HEK293 (cell line): ENCODE data around the gene PPP1R14B.

Experiments used
- GLI4 ChIP-seq: fragments of 450-650 bp; formaldehyde crosslinking; IDR thresholded peaks from 2 replicates; pipeline ENCODE4 v1.5.1; 2016; ENCODE audit warnings: missing biosample characterization, missing genetic modification characterization
- HOXC10 ChIP-seq: sonication (generic); formaldehyde crosslinking; IDR thresholded peaks from 2 replicates; pipeline ENCODE4 v1.8.1; 2023; ENCODE audit warnings: mild to moderate bottlenecking, missing genetic modification reagents
- KLF10 ChIP-seq: fragments of 450-650 bp; IDR thresholded peaks from 2 replicates; pipeline ENCODE4 v1.5.1; 2018; ENCODE audit warnings: missing biosample characterization, mild to moderate bottlenecking, missing genetic modification characterization
- KLF9 ChIP-seq: fragments of 450-650 bp; formaldehyde crosslinking; IDR thresholded peaks from 2 replicates; pipeline ENCODE4 v1.5.1; 2016; ENCODE audit warnings: missing biosample characterization, missing genetic modification characterization, low read depth
- OSR2 ChIP-seq: fragments of 450-650 bp; formaldehyde crosslinking; IDR thresholded peaks from 2 replicates; pipeline ENCODE4 v1.5.1; 2016; ENCODE audit warnings: missing biosample characterization, missing genetic modification characterization
- SP2 ChIP-seq: fragments of 450-650 bp; formaldehyde crosslinking; IDR thresholded peaks from 2 replicates; pipeline ENCODE4 v1.5.1; 2016; ENCODE audit warnings: missing biosample characterization, missing genetic modification characterization
- ZBTB8A ChIP-seq: fragments of 450-650 bp; formaldehyde crosslinking; IDR thresholded peaks from 2 replicates; pipeline ENCODE4 v1.5.1; 2016; ENCODE audit warnings: missing biosample characterization, missing genetic modification characterization
- ZFHX2 ChIP-seq: fragments of 450-650 bp; formaldehyde crosslinking; conservative IDR thresholded peaks from 2 replicates; pipeline ENCODE4 v1.5.1; 2016; ENCODE audit warnings: missing biosample characterization, missing genetic modification characterization
- ZNF239 ChIP-seq: fragments of 450-650 bp; formaldehyde crosslinking; IDR thresholded peaks from 2 replicates; pipeline ENCODE4 v1.5.1; 2016; ENCODE audit warnings: missing biosample characterization, missing genetic modification characterization
- ZNF266 ChIP-seq: fragments of 450-650 bp; formaldehyde crosslinking; IDR thresholded peaks from 2 replicates; pipeline ENCODE4 v1.5.1; 2016; ENCODE audit warnings: missing biosample characterization, missing genetic modification characterization, low read depth
- ZNF274 ChIP-seq, 2 experiments: fragments of 200-500 bp in 1 of 2; fragments of 450-650 bp in 1 of 2; sonication (Bioruptor generic) in 1 of 2; formaldehyde crosslinking in 1 of 2; IDR thresholded peaks; 2 replicates each; pipeline versions ENCODE4 v1.5.1 to v1.6.1; 2014 to 2016; ENCODE audit warnings: borderline replicate concordance in 1 of 2, inconsistent platforms in 1 of 2, low read length in 1 of 2, missing biosample characterization in 1 of 2, missing genetic modification characterization in 1 of 2
- ZNF600 ChIP-seq: fragments of 450-650 bp; formaldehyde crosslinking; IDR thresholded peaks from 2 replicates; pipeline ENCODE4 v1.5.1; 2016; ENCODE audit warnings: missing biosample characterization, missing genetic modification characterization
- ZNF664 ChIP-seq: fragments of 450-650 bp; formaldehyde crosslinking; IDR thresholded peaks from 2 replicates; pipeline ENCODE4 v1.5.1; 2016; ENCODE audit warnings: missing biosample characterization, missing genetic modification characterization
- ZNF701 ChIP-seq: fragments of 450-650 bp; formaldehyde crosslinking; IDR thresholded peaks from 2 replicates; pipeline ENCODE4 v1.5.1; 2016; ENCODE audit warnings: missing biosample characterization, missing genetic modification characterization
- ZXDB ChIP-seq: fragments of 450-650 bp; formaldehyde crosslinking; IDR thresholded peaks from 2 replicates; pipeline ENCODE4 v1.5.1; 2016; ENCODE audit warnings: missing biosample characterization, missing genetic modification characterization
- TF ChIP-seq, protein P1 (sequence below): fragments of 450-650 bp; formaldehyde crosslinking; IDR thresholded peaks from 2 replicates; pipeline ENCODE4 v1.5.1; 2016; ENCODE audit warnings: missing biosample characterization, missing genetic modification characterization
- TF ChIP-seq, protein P2 (sequence below): fragments of 450-650 bp; formaldehyde crosslinking; IDR thresholded peaks from 2 replicates; pipeline ENCODE4 v1.5.0; 2017; ENCODE audit warnings: missing biosample characterization, missing genetic modification characterization, borderline replicate concordance
- TF ChIP-seq, protein P3 (sequence below): fragments of 450-650 bp; formaldehyde crosslinking; IDR thresholded peaks from 2 replicates; pipeline ENCODE4 v1.5.1; 2016; ENCODE audit warnings: missing biosample characterization, missing genetic modification characterization
- TF ChIP-seq, protein P4 (sequence below): fragments of 450-650 bp; formaldehyde crosslinking; IDR thresholded peaks from 2 replicates; pipeline ENCODE4 v1.5.1; 2016; ENCODE audit warnings: missing biosample characterization, missing genetic modification characterization
- TF ChIP-seq, protein P5 (sequence below): fragments of 450-650 bp; formaldehyde crosslinking; IDR thresholded peaks from 2 replicates; pipeline ENCODE4 v1.5.1; 2016; ENCODE audit warnings: missing biosample characterization, missing genetic modification characterization, borderline replicate concordance
- TF ChIP-seq, protein P6 (sequence below): IDR thresholded peaks from 2 replicates; pipeline ENCODE4 v1.6.1; 2011; ENCODE audit warnings: mild to moderate bottlenecking, low read depth, low read length, borderline replicate concordance

The PPP1R14B gene

DNA sequence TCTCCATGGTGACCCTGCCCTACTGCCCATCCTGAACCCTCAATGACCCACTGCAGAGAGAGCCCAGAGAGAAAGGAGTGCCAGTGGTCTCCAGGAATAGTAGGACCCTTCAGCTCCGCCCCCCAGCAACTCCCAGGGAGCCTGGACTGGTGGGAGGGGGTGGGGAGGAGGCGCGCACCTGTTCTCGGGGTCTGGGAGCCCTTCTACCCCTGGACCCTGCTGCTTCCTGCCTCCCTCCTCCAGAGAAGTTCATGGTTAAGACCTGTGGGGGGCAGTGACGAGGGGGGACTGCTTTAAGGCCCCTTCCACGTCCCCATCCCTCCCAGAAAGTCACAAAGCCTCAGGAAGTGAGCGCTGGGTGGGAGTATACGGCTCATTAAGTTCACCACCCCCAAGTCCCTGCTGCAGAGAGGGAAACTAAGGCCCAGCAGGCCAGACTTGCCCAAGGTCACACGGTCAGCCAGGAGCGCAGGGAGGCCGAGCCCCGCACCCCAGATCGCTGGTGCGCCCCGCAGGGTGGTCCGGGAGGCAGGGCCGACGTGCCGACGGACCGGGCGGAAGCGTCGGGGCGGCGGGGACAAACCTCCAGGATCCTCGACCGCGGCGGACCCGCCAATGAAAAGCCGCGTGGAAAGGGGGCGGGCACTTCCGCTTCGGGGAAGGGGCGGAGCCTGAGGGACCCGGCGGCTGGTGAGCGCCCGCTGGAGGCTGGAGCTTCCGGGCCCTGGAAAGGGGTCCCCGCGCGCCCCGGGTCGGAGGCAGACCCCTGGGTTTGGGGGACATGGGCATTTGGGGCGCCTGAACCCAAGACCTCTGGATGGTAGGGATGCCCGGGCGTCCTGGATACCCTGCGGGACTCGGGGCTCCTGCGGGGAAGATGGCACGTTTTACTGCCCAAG, 20.9 kb downstream of the PPP1R14B start, which contains the start of the genes NUDT22 and TRPT1 (continued):
- TF ChIP-seq, protein P1, sequence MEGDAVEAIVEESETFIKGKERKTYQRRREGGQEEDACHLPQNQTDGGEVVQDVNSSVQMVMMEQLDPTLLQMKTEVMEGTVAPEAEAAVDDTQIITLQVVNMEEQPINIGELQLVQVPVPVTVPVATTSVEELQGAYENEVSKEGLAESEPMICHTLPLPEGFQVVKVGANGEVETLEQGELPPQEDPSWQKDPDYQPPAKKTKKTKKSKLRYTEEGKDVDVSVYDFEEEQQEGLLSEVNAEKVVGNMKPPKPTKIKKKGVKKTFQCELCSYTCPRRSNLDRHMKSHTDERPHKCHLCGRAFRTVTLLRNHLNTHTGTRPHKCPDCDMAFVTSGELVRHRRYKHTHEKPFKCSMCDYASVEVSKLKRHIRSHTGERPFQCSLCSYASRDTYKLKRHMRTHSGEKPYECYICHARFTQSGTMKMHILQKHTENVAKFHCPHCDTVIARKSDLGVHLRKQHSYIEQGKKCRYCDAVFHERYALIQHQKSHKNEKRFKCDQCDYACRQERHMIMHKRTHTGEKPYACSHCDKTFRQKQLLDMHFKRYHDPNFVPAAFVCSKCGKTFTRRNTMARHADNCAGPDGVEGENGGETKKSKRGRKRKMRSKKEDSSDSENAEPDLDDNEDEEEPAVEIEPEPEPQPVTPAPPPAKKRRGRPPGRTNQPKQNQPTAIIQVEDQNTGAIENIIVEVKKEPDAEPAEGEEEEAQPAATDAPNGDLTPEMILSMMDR (tag by site-specific recombination) = no peak; the same call in 1 of the 2 replicates
- TF ChIP-seq ZNF664 (tag by site-specific recombination) (no peak), ZBTB8A (tag by site-specific recombination) (0 out of 2 replicates have a peak, but pooled peaks have one; percentile 50), OSR2 (tag by site-specific recombination) (no peak), ZNF266 (tag by site-specific recombination) (no peak), HOXC10 (no peak), KLF9 (tag by site-specific recombination) (peak; percentile 44), ZXDB (tag by site-specific recombination) (peak; percentile 73), ZFHX2 (peak; percentile 54; the same call in 1 of the 2 replicates), KLF10 (tag by site-specific recombination) (peak; percentile 68), ZNF239 (tag by site-specific recombination) (no peak), ZNF701 (no peak), ZNF274 (IDR thresholded peaks at IDR 0.05; ENCODE audit: low read length) (no peak), ZNF274 (tag by site-specific recombination; IDR thresholded peaks at IDR 0.05; ENCODE audit: borderline replicate concordance) (no peak), SP2 (tag by site-specific recombination) (peak; percentile 88), GLI4 (tag by site-specific recombination) (no peak), ZNF600 (tag by site-specific recombination) (peak; percentile 64; the same call in 1 of the 2 replicates)
- TF ChIP-seq, protein P2, sequence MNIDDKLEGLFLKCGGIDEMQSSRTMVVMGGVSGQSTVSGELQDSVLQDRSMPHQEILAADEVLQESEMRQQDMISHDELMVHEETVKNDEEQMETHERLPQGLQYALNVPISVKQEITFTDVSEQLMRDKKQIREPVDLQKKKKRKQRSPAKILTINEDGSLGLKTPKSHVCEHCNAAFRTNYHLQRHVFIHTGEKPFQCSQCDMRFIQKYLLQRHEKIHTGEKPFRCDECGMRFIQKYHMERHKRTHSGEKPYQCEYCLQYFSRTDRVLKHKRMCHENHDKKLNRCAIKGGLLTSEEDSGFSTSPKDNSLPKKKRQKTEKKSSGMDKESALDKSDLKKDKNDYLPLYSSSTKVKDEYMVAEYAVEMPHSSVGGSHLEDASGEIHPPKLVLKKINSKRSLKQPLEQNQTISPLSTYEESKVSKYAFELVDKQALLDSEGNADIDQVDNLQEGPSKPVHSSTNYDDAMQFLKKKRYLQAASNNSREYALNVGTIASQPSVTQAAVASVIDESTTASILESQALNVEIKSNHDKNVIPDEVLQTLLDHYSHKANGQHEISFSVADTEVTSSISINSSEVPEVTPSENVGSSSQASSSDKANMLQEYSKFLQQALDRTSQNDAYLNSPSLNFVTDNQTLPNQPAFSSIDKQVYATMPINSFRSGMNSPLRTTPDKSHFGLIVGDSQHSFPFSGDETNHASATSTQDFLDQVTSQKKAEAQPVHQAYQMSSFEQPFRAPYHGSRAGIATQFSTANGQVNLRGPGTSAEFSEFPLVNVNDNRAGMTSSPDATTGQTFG (tag by site-specific recombination) = no peak
- TF ChIP-seq, protein P3, sequence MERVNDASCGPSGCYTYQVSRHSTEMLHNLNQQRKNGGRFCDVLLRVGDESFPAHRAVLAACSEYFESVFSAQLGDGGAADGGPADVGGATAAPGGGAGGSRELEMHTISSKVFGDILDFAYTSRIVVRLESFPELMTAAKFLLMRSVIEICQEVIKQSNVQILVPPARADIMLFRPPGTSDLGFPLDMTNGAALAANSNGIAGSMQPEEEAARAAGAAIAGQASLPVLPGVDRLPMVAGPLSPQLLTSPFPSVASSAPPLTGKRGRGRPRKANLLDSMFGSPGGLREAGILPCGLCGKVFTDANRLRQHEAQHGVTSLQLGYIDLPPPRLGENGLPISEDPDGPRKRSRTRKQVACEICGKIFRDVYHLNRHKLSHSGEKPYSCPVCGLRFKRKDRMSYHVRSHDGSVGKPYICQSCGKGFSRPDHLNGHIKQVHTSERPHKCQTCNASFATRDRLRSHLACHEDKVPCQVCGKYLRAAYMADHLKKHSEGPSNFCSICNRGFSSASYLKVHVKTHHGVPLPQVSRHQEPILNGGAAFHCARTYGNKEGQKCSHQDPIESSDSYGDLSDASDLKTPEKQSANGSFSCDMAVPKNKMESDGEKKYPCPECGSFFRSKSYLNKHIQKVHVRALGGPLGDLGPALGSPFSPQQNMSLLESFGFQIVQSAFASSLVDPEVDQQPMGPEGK (tag by site-specific recombination) = peak; percentile 67; the same call in 1 of the 2 replicates
- TF ChIP-seq, protein P4, sequence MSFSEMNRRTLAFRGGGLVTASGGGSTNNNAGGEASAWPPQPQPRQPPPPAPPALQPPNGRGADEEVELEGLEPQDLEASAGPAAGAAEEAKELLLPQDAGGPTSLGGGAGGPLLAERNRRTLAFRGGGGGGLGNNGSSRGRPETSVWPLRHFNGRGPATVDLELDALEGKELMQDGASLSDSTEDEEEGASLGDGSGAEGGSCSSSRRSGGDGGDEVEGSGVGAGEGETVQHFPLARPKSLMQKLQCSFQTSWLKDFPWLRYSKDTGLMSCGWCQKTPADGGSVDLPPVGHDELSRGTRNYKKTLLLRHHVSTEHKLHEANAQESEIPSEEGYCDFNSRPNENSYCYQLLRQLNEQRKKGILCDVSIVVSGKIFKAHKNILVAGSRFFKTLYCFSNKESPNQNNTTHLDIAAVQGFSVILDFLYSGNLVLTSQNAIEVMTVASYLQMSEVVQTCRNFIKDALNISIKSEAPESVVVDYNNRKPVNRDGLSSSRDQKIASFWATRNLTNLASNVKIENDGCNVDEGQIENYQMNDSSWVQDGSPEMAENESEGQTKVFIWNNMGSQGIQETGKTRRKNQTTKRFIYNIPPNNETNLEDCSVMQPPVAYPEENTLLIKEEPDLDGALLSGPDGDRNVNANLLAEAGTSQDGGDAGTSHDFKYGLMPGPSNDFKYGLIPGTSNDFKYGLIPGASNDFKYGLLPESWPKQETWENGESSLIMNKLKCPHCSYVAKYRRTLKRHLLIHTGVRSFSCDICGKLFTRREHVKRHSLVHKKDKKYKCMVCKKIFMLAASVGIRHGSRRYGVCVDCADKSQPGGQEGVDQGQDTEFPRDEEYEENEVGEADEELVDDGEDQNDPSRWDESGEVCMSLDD (tag by site-specific recombination) = 0 out of 2 replicates have a peak, but pooled peaks have one; percentile 19
- TF ChIP-seq, protein P5, sequence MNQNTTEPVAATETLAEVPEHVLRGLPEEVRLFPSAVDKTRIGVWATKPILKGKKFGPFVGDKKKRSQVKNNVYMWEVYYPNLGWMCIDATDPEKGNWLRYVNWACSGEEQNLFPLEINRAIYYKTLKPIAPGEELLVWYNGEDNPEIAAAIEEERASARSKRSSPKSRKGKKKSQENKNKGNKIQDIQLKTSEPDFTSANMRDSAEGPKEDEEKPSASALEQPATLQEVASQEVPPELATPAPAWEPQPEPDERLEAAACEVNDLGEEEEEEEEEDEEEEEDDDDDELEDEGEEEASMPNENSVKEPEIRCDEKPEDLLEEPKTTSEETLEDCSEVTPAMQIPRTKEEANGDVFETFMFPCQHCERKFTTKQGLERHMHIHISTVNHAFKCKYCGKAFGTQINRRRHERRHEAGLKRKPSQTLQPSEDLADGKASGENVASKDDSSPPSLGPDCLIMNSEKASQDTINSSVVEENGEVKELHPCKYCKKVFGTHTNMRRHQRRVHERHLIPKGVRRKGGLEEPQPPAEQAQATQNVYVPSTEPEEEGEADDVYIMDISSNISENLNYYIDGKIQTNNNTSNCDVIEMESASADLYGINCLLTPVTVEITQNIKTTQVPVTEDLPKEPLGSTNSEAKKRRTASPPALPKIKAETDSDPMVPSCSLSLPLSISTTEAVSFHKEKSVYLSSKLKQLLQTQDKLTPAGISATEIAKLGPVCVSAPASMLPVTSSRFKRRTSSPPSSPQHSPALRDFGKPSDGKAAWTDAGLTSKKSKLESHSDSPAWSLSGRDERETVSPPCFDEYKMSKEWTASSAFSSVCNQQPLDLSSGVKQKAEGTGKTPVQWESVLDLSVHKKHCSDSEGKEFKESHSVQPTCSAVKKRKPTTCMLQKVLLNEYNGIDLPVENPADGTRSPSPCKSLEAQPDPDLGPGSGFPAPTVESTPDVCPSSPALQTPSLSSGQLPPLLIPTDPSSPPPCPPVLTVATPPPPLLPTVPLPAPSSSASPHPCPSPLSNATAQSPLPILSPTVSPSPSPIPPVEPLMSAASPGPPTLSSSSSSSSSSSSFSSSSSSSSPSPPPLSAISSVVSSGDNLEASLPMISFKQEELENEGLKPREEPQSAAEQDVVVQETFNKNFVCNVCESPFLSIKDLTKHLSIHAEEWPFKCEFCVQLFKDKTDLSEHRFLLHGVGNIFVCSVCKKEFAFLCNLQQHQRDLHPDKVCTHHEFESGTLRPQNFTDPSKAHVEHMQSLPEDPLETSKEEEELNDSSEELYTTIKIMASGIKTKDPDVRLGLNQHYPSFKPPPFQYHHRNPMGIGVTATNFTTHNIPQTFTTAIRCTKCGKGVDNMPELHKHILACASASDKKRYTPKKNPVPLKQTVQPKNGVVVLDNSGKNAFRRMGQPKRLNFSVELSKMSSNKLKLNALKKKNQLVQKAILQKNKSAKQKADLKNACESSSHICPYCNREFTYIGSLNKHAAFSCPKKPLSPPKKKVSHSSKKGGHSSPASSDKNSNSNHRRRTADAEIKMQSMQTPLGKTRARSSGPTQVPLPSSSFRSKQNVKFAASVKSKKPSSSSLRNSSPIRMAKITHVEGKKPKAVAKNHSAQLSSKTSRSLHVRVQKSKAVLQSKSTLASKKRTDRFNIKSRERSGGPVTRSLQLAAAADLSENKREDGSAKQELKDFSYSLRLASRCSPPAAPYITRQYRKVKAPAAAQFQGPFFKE (tag by site-specific recombination) = no peak
- TF ChIP-seq, protein P6, sequence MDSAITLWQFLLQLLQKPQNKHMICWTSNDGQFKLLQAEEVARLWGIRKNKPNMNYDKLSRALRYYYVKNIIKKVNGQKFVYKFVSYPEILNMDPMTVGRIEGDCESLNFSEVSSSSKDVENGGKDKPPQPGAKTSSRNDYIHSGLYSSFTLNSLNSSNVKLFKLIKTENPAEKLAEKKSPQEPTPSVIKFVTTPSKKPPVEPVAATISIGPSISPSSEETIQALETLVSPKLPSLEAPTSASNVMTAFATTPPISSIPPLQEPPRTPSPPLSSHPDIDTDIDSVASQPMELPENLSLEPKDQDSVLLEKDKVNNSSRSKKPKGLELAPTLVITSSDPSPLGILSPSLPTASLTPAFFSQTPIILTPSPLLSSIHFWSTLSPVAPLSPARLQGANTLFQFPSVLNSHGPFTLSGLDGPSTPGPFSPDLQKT = peak; percentile 78; the same call in 1 of the 2 replicates
